Neutrophil (primary cell): ENCODE data around the gene SPTBN1.

Experiments
- H3K27ac ChIP-seq: fragments of 200-600 bp; sonication (generic); 2 replicates; pipeline ENCODE4 v1.5.1; 2016; ENCODE audit warnings: mild to moderate bottlenecking, moderate library complexity
- H3K27me3 ChIP-seq: fragments of 200-600 bp; sonication (generic); 2 replicates; pipeline ENCODE4 v1.6.0; 2016; ENCODE audit warnings: mild to moderate bottlenecking
- H3K36me3 ChIP-seq: fragments of 200-600 bp; sonication (generic); 2 replicates; pipeline ENCODE4 v1.5.1; 2017
- H3K4me1 ChIP-seq, 2 experiments: fragments of 200-600 bp in 1 of 2; sonication (generic) in 1 of 2; 1 replicate in 1 of 2; 2 replicates in 1 of 2; pipeline versions ENCODE4 v1.5.1 to v1.6.1; 2013 to 2016; ENCODE audit warnings: low read depth in 1 of 2, low read length in 1 of 2, mild to moderate bottlenecking in 1 of 2, moderate library complexity in 1 of 2; ENCODE audit not compliant: control insufficient read depth in 1 of 2, insufficient read depth in 1 of 2
- H3K4me3 ChIP-seq, 2 experiments: fragments of 200-600 bp in 1 of 2; sonication (generic) in 1 of 2; 1 replicate in 1 of 2; 2 replicates in 1 of 2; pipeline ENCODE4 v1.5.1; 2013 to 2016; ENCODE audit warnings: low read depth in 1 of 2, low read length in 1 of 2, mild to moderate bottlenecking in 1 of 2, moderate library complexity in 1 of 2
- H3K9me3 ChIP-seq: fragments of 200-600 bp; sonication (generic); 2 replicates; pipeline ENCODE4 v1.5.1; 2016
- CTCF ChIP-seq: fragments of 200-600 bp; sonication (generic); IDR thresholded peaks from 2 replicates; pipeline ENCODE4 v1.5.1; 2016; ENCODE audit warnings: antibody characterized with exemption

Gene SPTBN1

GRCh38 chr2:54598347-54599325, 142.5 kb downstream of the SPTBN1 start:
- H3K9me3 ChIP-seq = no peaks in the 10 kb centered on the region
- peak overlapping the region; percentile 75 for H3K27ac ChIP-seq
- H3K4me3 ChIP-seq = peak overlapping the region in 1 of 2 experiments; percentile 7
- no peaks in the 10 kb centered on the region for H3K27me3 ChIP-seq
- no peak for TF ChIP-seq CTCF
- H3K4me1 ChIP-seq = peaks cover 82 to 86% of the 10 kb centered on the region in 2 experiments
- H3K36me3 ChIP-seq = no peaks in the 10 kb centered on the region

GRCh38 chr2:54599326-54599710, 143.2 kb downstream of the SPTBN1 start:
- Histone ChIP-seq H3K4me1 (peaks cover 83 to 86% of the 10 kb centered on the region in 2 experiments), H3K4me3 (no peak overlapping the region), H3K27ac (peak overlapping the region; percentile 75)

GRCh38 chr2:54599914-54600313, 143.8 kb downstream of the SPTBN1 start:
- H3K4me1 ChIP-seq = peaks cover 83 to 86% of the 10 kb centered on the region in 2 experiments
- H3K9me3 ChIP-seq = no peaks in the 10 kb centered on the region
- H3K27ac ChIP-seq = no peak overlapping the region
- no peak for TF ChIP-seq CTCF
- H3K36me3 ChIP-seq = no peaks in the 10 kb centered on the region
- no peaks in the 10 kb centered on the region for H3K27me3 ChIP-seq
- no peak overlapping the region for H3K4me3 ChIP-seq

More at GRCh38 chr2:54599326-54599710, 143.2 kb downstream of the SPTBN1 start:
- Histone ChIP-seq H3K9me3 (no peaks in the 10 kb centered on the region), H3K36me3 (no peaks in the 10 kb centered on the region), H3K27me3 (no peaks in the 10 kb centered on the region)
- no peak for TF ChIP-seq CTCF

- Histone ChIP-seq H3K27me3 (no peaks in the 10 kb centered on the region), H3K9me3 (no peaks in the 10 kb centered on the region), H3K27ac (peak overlapping the region; percentile 37)
Observed at GRCh38 chr2:54601339-54601738, 145.2 kb downstream of the SPTBN1 start.

GRCh38 chr2:54602736-54603322, 146.7 kb downstream of the SPTBN1 start:
- no peaks in the 10 kb centered on the region for H3K9me3 ChIP-seq
- H3K36me3 ChIP-seq = no peaks in the 10 kb centered on the region
- H3K27ac ChIP-seq = peak overlapping the region; percentile 76
- H3K27me3 ChIP-seq = no peaks in the 10 kb centered on the region
- H3K4me1 ChIP-seq = peaks cover 68 to 70% of the 10 kb centered on the region in 2 experiments
- TF ChIP-seq CTCF = no peak
- no peak overlapping the region for H3K4me3 ChIP-seq

More at GRCh38 chr2:54601339-54601738, 145.2 kb downstream of the SPTBN1 start:
- Histone ChIP-seq H3K4me3 (no peak overlapping the region), H3K36me3 (no peaks in the 10 kb centered on the region), H3K4me1 (peaks cover 83 to 85% of the 10 kb centered on the region in 2 experiments)
- no peak for TF ChIP-seq CTCF
